Endothelial cell (in vitro differentiated cells): ENCODE data around the gene KCNH3. TPM values are rescaled to one million over a fixed set of nuclear protein-coding genes. Genes with fewer than 3 reads are reported as not detected.
"Not testable (repeated sequence)": the region's sequence is repeated elsewhere in the genome, so short reads cannot be mapped to it uniquely, and the experiment has no call there.

Experiments
- DNase-seq: peaks from one replicate; pipeline ENCODE4 v3.0.0; 2021; ENCODE audit warnings: low spot score
- H3K27ac Mint-ChIP-seq: one replicate; pipeline ENCODE4 v1.8.0; 2021; ENCODE audit warnings: mixed read lengths, inconsistent platforms; ENCODE audit not compliant: unreplicated experiment
- H3K27me3 Mint-ChIP-seq: one replicate; pipeline ENCODE4 v1.8.0; 2021; ENCODE audit warnings: mild to moderate bottlenecking, moderate library complexity, mixed read lengths, inconsistent platforms; ENCODE audit not compliant: unreplicated experiment
- H3K36me3 Mint-ChIP-seq: one replicate; pipeline ENCODE4 v1.8.0; 2021; ENCODE audit warnings: mild to moderate bottlenecking, low read depth, mixed read lengths, inconsistent platforms; ENCODE audit not compliant: unreplicated experiment
- H3K4me1 Mint-ChIP-seq: one replicate; pipeline ENCODE4 v1.8.0; 2021; ENCODE audit warnings: mild to moderate bottlenecking, mixed read lengths, inconsistent platforms; ENCODE audit not compliant: unreplicated experiment
- H3K4me3 Mint-ChIP-seq: one replicate; pipeline ENCODE4 v1.8.0; 2021; ENCODE audit warnings: mild to moderate bottlenecking, mixed read lengths, inconsistent platforms; ENCODE audit not compliant: unreplicated experiment
- H3K9me3 Mint-ChIP-seq: one replicate; pipeline ENCODE4 v1.8.0; 2021; ENCODE audit warnings: mixed read lengths, inconsistent platforms; ENCODE audit not compliant: unreplicated experiment
- total RNA-seq: library from RNA; stranded (reverse); fragmentation: NEBNext Ultra II Directional; extraction: Animal tissue kit (Norgen Biotek cat#: 25700); gene quantifications from one replicate; pipeline ENCODE4 v1.2.1, GENCODE V29; 2021; ENCODE audit not compliant: unreplicated experiment
- TF ChIP-seq, protein P1 (sequence below): fragments of 200-600 bp; sonication (generic); IDR thresholded peaks from one replicate; pipeline ENCODE4 v1.5.0; 2021; ENCODE audit warnings: antibody characterized with exemption; ENCODE audit not compliant: unreplicated experiment

KCNH3 gene
- total RNA-seq, 1 donor from 2014 or later = 0.15 TPM

DNA sequence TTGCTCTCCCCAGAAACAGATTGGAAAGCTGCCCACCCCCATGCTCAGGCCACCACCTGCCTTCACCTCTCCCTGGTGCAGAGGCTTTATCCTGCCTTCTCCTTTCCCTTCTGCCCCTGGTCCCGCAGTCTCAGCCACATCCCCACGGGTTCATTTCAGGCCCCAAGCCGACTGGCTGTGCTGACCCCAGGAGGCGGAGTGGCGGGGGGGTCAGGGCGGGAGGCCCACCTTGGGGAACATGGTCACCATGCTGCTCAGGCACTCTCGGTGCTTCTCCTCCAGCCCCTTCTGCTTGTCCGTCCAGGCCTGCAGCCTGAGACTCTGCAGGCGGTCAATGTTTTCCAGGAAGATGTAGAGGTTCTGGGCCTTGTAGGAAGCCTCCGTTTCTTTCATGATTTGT, 59.7 kb downstream of the KCNH3 start:
- H3K27ac Mint-ChIP-seq = no peak overlapping the region
- no peak overlapping the region for H3K4me3 Mint-ChIP-seq
- H3K36me3 Mint-ChIP-seq = peaks cover 12% of the 10 kb centered on the region
- DNase-seq = no peak
- TF ChIP-seq, protein P1, sequence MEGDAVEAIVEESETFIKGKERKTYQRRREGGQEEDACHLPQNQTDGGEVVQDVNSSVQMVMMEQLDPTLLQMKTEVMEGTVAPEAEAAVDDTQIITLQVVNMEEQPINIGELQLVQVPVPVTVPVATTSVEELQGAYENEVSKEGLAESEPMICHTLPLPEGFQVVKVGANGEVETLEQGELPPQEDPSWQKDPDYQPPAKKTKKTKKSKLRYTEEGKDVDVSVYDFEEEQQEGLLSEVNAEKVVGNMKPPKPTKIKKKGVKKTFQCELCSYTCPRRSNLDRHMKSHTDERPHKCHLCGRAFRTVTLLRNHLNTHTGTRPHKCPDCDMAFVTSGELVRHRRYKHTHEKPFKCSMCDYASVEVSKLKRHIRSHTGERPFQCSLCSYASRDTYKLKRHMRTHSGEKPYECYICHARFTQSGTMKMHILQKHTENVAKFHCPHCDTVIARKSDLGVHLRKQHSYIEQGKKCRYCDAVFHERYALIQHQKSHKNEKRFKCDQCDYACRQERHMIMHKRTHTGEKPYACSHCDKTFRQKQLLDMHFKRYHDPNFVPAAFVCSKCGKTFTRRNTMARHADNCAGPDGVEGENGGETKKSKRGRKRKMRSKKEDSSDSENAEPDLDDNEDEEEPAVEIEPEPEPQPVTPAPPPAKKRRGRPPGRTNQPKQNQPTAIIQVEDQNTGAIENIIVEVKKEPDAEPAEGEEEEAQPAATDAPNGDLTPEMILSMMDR = no peak
- peaks cover 7% of the 10 kb centered on the region for H3K27me3 Mint-ChIP-seq
- peaks cover 3% of the 10 kb centered on the region for H3K4me1 Mint-ChIP-seq
- H3K9me3 Mint-ChIP-seq = no peaks in the 10 kb centered on the region

GRCh38 chr12:49599961-49600360, 61.1 kb downstream of the KCNH3 start:
- Mint-ChIP-seq H3K9me3 (no peaks in the 10 kb centered on the region), H3K27me3 (peaks cover 7% of the 10 kb centered on the region), H3K4me1 (peaks cover 3% of the 10 kb centered on the region), H3K36me3 (peaks cover 12% of the 10 kb centered on the region), H3K27ac (no peak overlapping the region), H3K4me3 (no peak overlapping the region)
- no peak for DNase-seq
- TF ChIP-seq, protein P1 = no peak

DNA sequence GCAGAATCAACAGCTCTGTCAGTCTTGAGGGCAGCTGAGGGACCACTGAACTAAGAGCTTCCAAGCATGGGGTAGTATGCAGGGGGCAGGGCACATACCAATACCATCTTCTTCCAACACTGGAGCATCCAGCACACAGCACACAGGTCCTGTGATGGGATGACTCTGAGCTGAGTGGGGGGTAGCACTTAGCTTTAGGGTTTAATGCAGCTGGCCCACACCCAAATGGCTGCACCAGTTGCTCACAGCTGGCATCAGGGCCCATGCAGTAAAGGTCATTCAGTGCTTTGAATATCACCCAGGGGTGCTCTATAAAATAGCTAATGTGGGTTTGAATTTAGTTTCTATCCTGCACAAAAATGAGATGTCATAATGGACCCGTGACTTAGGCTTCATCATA, 64.9 kb downstream of the KCNH3 start:
- Mint-ChIP-seq H3K4me3 (no peak overlapping the region), H3K4me1 (peaks cover 3% of the 10 kb centered on the region), H3K27me3 (peaks cover 5% of the 10 kb centered on the region), H3K9me3 (no peaks in the 10 kb centered on the region), H3K36me3 (peaks cover 8% of the 10 kb centered on the region), H3K27ac (no peak overlapping the region)
- TF ChIP-seq, protein P1 = no peak
- DNase-seq = no peak

DNA sequence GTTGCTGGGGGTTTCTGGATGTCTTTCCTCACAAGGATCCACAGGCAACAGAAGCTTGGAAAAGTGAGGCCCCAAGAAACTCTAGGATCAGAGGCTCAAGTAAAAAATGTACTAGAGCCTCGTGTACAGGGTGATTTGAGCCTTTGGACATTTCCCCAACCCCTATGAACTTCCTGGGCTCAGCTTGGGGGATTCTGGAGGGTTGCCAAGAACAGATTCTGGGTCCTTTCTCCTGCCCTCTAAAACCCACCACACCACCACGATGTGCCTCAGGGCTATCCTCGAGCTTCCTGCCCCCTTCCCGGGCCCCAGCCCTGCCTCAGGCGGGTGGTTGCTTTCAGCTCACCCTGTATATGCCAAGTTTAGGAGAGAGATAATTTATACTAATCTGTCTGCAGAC, 66.0 kb downstream of the KCNH3 start:
- TF ChIP-seq, protein P1 = no peak
- H3K4me1 Mint-ChIP-seq = peaks cover 3% of the 10 kb centered on the region
- DNase-seq = no peak
- peaks cover 4% of the 10 kb centered on the region for H3K27me3 Mint-ChIP-seq
- H3K4me3 Mint-ChIP-seq = no peak overlapping the region
- no peaks in the 10 kb centered on the region for H3K9me3 Mint-ChIP-seq
- H3K27ac Mint-ChIP-seq = no peak overlapping the region
- H3K36me3 Mint-ChIP-seq = peaks cover 3% of the 10 kb centered on the region

- not testable (repeated sequence) for H3K4me1 Mint-ChIP-seq, H3K36me3 Mint-ChIP-seq, DNase-seq, H3K27ac Mint-ChIP-seq, H3K4me3 Mint-ChIP-seq, H3K9me3 Mint-ChIP-seq, H3K27me3 Mint-ChIP-seq
Observed at GRCh38 chr12:49605539-49605938, 66.7 kb downstream of the KCNH3 start, which contains the start of gene FAM186B. Gene FAM186B, minus strand, starts transcription at chr12:49605639. Its CDS starts 162 bp downstream, at chr12:49605477.

Other genes with a start within 250 kb of the KCNH3 start
- not detected for gene PRPH, start 243.9 kb upstream of the KCNH3 start, total RNA-seq
- gene TROAP, start 215.8 kb upstream of the KCNH3 start, total RNA-seq = 12.4 TPM
- gene C1QL4, start 201.8 kb upstream of the KCNH3 start, total RNA-seq = not detected
- 1.8 TPM for gene DNAJC22, start 192.1 kb upstream of the KCNH3 start, total RNA-seq
- gene SPATS2, start 171.6 kb upstream of the KCNH3 start, total RNA-seq = 37.3 TPM
- gene MCRS1, start 29.1 kb downstream of the KCNH3 start, total RNA-seq = 60.8 TPM
- gene FAM186B, start 66.6 kb downstream of the KCNH3 start, total RNA-seq = 1.9 TPM
- gene PRPF40B, start 84.5 kb downstream of the KCNH3 start, total RNA-seq = 9.2 TPM
- 194 TPM for gene FMNL3, start 168.4 kb downstream of the KCNH3 start, total RNA-seq
- gene TMBIM6, start 202.5 kb downstream of the KCNH3 start, total RNA-seq = 571 TPM